Skin of body (tissue), 2 donors: Measurements from ENCODE around the gene JARID2. TPM values are rescaled to one million over a fixed set of nuclear protein-coding genes. Genes with fewer than 3 reads are reported as not detected.

ENCODE experiments used
- DNase-seq: peaks from one replicate; lab custom pipeline; 2025; lab: John Stamatoyannopoulos, UW
- total RNA-seq: library from RNA; depleted of rRNA; stranded (reverse); fragments of >200 nt; gene quantifications from one replicate; pipeline ENCODE4 v1.2.3, GENCODE V29; 2014

The JARID2 gene
- total RNA-seq, 1 donor from 2014 or later, result 17.5 TPM

GRCh38 chr6:15516378-15516777 lies 270.5 kb downstream of the JARID2 start:
- no peak for DNase-seq

GRCh38 chr6:15516923-15517560 lies 271.2 kb downstream of the JARID2 start:
- no peak for DNase-seq

GRCh38 chr6:15517600-15517999 lies 271.7 kb downstream of the JARID2 start:
- DNase-seq, result no peak

DNA sequence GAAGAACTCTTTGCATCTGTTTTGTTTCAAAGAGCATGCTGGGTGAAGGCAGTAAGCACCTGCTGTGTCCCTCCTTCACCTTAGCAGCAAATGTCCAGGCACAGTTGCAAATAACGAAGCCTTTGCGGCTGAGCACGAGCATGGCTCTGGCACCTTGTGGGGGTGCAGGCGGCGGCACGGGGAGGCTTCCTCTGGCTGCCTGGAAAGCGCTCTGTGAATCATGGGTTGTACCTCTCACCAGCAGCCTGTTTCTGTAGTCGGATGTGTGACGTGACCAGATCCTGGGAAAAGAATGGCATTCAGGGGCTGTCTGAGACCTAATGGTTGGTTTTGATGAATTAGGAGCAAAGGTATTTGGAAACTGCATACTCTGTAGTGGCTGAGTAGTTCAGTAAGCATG lies 272.2 kb downstream of the JARID2 start:
- no peak for DNase-seq

DNA sequence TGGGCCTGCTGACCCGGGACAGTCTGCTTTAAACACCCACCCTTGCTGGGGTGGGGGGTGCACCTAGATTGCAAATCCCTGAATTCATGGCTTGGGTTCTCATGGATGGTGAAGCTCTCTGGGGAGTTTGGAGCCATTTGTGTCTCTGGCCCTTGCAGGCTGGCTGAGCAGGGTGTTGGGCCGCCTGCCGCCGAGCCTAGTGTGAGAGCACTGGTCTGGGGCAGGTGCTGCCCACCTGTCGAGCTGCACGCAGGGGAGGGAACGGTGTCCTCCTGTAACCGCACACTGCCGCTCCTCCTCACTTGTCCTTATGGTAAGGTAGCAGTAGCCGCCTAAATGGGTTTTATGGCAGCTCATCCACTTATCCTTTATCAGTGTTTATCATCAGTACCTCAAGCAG lies 273.0 kb downstream of the JARID2 start:
- no peak for DNase-seq

DNA sequence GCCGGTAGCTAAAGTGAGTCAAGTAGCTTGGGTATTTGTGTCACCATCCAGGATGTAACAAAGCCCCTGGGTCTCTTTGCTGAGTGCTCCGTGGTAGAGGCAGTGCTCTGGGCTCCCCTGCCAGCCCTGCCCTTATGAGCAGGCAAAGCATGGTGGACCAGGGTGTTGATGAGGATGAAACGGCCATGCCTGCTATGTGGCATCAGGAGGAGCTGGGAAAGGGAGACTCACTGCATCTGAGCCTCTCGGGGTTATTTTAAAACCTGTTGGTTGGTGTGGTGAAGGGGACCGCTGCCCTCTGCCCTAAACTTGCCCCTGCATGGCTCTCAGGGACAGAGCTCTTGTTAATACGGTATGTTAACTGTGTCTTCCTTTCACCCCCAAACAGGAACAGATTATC lies 273.8 kb downstream of the JARID2 start:
- DNase-seq, result no peak

DNA sequence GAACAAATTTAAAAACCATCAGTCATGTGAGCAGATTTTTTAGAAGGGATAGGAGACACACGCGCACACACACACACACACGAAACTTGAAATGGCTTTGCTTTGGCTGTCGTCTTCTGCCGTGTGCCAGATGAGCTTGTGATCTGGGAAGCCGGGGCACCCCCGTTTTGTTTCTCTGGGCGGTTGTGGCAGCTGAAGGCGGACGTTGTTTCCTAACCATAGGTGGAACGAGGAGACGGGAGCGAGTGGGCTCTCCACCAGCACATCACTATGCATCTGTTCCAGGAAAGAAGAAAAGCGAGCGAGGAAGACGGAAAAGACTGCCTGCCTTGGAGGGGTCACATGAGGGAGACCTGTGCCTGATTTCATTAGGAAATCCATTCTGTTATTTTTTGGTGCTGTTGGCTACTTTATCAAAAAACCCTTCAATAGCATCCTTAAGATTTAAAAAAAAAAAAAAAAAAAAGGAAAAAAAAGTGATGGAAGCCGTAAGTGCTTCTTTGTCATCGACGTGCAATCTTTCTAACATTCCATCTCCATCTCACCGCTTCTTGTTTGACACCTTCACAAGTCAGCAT lies 274.8 kb downstream of the JARID2 start:
- no peak for DNase-seq

DNA sequence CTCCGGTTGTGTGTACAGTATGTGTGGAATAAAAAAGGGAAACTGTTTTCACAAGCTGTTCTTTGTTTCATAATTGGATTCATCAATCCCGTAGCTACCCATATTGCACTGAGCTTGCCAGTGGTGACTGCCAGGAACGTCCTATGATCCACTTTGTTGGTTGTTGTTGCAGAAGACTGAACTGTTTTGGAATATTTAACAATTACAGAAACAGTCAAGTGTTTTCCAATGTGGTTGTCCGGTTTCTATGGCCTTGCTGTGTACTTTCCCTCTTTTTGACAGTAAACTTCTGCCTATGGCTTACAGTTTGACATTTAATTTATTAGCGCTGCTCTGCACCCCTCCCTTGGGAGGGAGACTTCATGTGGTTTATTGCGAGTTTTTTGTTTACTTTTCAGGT lies 275.7 kb downstream of the JARID2 start:
- DNase-seq, result no peak

- DNase-seq, result no peak
These were observed 276.2 kb downstream of the JARID2 start for GRCh38 chr6:15522026-15522425.

DNA sequence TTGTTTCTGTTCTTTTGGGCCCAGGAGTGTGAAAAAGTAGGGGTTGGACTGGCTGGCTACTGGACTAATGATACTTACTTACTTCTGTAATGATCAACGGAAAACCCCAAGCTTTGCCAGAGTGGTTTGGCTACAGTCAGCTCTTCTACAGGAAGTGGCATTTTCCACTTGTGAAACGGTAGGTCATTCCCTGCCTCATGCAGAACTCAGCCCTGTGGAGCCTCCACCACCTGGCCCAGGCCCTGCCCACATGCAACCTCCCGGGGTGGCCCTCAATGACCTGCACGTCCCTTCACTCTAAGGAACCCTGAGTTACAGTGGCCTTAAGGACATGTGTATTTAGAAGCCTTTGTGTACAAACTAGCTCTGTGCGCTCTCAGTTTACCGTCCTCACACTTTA lies 276.6 kb downstream of the JARID2 start:
- DNase-seq, result no peak

GRCh38 chr6:15522856-15523529 lies 277.1 kb downstream of the JARID2 start:
- DNase-seq, result no peak

- no peak for DNase-seq
These were observed 278.1 kb downstream of the JARID2 start for GRCh38 chr6:15523679-15524630.

- no peak for DNase-seq
These were observed 279.1 kb downstream of the JARID2 start for GRCh38 chr6:15524861-15525401.

GRCh38 chr6:15526212-15526701 lies 280.4 kb downstream of the JARID2 start:
- DNase-seq, result no peak

DNA sequence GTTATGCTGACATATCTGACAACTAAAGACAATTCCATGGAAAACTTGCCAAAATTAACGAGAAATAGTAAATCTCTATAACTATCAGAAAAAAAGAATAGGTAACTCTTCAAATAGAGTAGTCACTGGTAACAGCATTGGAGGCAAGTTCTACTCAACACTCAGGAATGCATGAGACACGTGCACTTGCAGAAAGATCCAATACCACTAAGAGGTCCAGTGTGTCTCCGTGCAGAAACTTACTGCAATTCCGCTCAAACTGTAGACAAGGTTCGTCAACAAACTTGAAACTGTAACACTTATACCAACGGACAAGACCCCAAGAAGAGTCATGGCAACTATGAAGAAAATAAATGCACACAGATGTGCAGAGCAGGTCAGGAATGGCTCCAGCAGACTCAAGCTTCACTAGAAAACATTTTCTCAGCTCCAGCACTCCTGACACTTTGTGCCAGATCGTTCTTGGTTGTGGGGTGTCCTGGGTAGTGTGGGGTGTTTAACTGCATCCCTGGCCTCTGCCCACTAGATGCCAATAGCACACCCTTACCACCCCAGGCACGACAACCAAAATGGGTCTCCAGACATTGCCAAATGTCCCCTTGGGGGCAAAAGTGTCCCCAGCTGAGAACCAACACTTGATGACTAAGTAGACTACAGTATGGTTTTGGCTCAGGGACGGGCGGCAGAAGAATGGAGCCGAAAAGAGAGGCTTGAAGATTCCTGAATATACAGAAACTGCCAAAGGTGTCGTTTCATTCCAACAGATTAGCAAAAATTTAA lies 282.2 kb downstream of the JARID2 start:
- no peak for DNase-seq

GRCh38 chr6:15528870-15529269 lies 283.0 kb downstream of the JARID2 start:
- no peak for DNase-seq

GRCh38 chr6:15530411-15530810 lies 284.5 kb downstream of the JARID2 start:
- DNase-seq, result no peak

GRCh38 chr6:15531973-15532372 lies 286.1 kb downstream of the JARID2 start:
- no peak for DNase-seq

- DNase-seq, result no peak
These were observed 287.6 kb downstream of the JARID2 start for GRCh38 chr6:15533379-15534026.

DNA sequence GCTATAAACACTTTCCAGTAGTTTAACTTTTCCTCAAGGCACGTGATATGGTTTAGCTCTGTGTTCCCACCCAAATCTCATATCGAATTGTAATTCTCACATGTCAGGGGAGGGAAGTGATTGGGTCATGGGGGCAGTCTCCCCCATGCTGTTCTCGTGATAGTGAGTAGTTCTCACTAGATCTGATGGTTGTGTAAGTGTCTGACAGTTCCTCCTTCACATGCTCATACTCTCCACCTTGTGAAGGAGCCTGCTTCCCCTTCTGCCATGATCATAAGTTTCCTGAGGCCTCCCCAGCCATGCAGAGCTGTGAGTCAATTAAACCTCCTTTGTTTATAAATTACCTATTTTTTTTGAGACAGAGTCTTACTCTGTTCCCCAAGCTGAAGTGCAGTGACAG lies 289.1 kb downstream of the JARID2 start:
- DNase-seq, result no peak
